ENCODE results near the gene LRRC46. TPM values are rescaled to one million over a fixed set of nuclear protein-coding genes. Genes with fewer than 3 reads are reported as not detected.

LRRC46 gene
- total and polyA plus RNA-seq, 9 of the 15 experiments (the other 6 are each of a cell fraction or from before 2014, with no cell fraction given), result 0.39 to 1.4 (median 0.53) TPM; not detected in 1

- TF ChIP-seq ZNF696 (CRISPR knock-in tag; conservative IDR thresholded peaks at IDR 0.05) (no peak), CCAR2 (IDR thresholded peaks at IDR 0.05; ENCODE audit: low read depth, low read length) (no peak), MTA2 (IDR thresholded peaks at IDR 0.05; ENCODE audit: low read depth) (no peak), SIN3B (IDR thresholded peaks at IDR 0.05; ENCODE audit: low read depth) (0 out of 2 replicates have a peak, but pooled peaks have one; percentile 17), PHF20 (IDR thresholded peaks at IDR 0.05; ENCODE audit: partially characterized antibody) (no peak), ZNF511 (CRISPR knock-in tag; IDR thresholded peaks at IDR 0.05) (peak; percentile 10; the same call in 1 of the 2 replicates), ZNF324 (CRISPR knock-in tag; IDR thresholded peaks at IDR 0.05) (no peak), MYBL2 (IDR thresholded peaks at IDR 0.05; ENCODE audit: low read depth) (no peak), MYBL2 (CRISPR knock-in tag; IDR thresholded peaks at IDR 0.05; ENCODE audit: borderline replicate concordance) (no peak), MYC (IDR thresholded peaks at IDR 0.05; ENCODE audit: low read depth, low read length) (no peak; the same call in 1 of the 2 replicates), MYC (CRISPR knock-in tag; IDR thresholded peaks at IDR 0.05; ENCODE audit: borderline replicate concordance, low read depth) (no peak), CHD2 (IDR thresholded peaks at IDR 0.05; ENCODE audit: low read depth, low read length) (no peak), KDM5B (IDR thresholded peaks at IDR 0.05; ENCODE audit: insufficient replicate concordance, low read depth, low read length) (peak; percentile 90), MAX (CRISPR knock-in tag; IDR thresholded peaks at IDR 0.05) (peak; percentile 48), PHF21A (IDR thresholded peaks at IDR 0.05; ENCODE audit: borderline replicate concordance, low read depth) (no peak), KAT8 (IDR thresholded peaks at IDR 0.05; ENCODE audit: low read depth) (no peak), ATF1 (CRISPR knock-in tag; IDR thresholded peaks at IDR 0.05) (no peak), ATF1 (tag; IDR thresholded peaks at IDR 0.05) (peak; percentile 40; the same call in 1 of the 2 replicates), TRIM25 (IDR thresholded peaks at IDR 0.05; ENCODE audit: borderline replicate concordance) (no peak), MCM3 (IDR thresholded peaks at IDR 0.05) (no peak), KDM4B (IDR thresholded peaks at IDR 0.05; ENCODE audit: borderline replicate concordance in 2 of 2, low read depth in 1 of 2) (no peak), ETV1 (tag; conservative IDR thresholded peaks at IDR 0.05; ENCODE audit: low read depth) (no peak), ZNF395 (CRISPR knock-in tag; IDR thresholded peaks at IDR 0.05) (peak; percentile 54; the same call in 1 of the 2 replicates), SMAD3 (CRISPR knock-in tag; conservative IDR thresholded peaks at IDR 0.05) (no peak), TGIF2 (CRISPR knock-in tag; IDR thresholded peaks at IDR 0.05) (peak; percentile 54; the same call in 1 of the 2 replicates)
Measured at GRCh38 chr17:47850692-47851573, 19.5 kb downstream of the LRRC46 start, which contains the start of gene SP6 (continued).
